ENCODE data around the gene ZNF20.

ZNF20 gene

DNA sequence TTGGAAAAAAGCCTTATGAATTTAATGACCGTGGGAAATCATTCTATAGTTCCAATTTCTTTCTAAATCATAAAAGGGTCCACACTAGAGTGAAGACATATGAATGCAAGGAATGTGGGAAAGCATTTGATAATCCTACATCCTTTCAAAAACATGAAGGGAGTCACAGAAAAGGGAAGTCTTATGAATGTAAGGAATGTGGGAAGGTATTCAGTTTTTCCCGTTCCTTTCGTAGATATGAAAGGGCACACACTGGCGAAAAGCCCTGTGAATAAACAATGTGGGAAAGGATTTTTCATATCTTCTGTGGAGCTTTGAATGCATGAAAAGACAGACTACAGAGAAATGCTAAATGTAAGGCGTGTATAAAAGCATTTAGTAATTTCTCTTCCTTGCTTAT is 27.0 kb downstream of the ZNF20 start:
- Histone ChIP-seq H3K9me2 (replicated peaks; ENCODE audit: insufficient read depth, low read length) (no peaks in the 10 kb centered on the region), H3K9me3 (replicated peaks; ENCODE audit: insufficient read depth, low read length) (no peaks in the 10 kb centered on the region), H3K27ac (ENCODE audit: low read length) (no peak overlapping the region), H3K27me3 (replicated peaks; ENCODE audit: insufficient read depth, low read length) (no peaks in the 10 kb centered on the region), H3K36me3 (replicated peaks; ENCODE audit: insufficient read depth, low read length) (no peaks in the 10 kb centered on the region; the same call in 1 of the 2 replicates), H3F3A (ENCODE audit: insufficient read depth, low read length) (no peaks in the 10 kb centered on the region), H3K79me2 (ENCODE audit: low read length) (no peaks in the 10 kb centered on the region), H2AFZ (ENCODE audit: low read length) (no peak overlapping the region), H3K9ac (ENCODE audit: low read length) (no peak overlapping the region), H3K4me1 (ENCODE audit: low read length) (no peaks in the 10 kb centered on the region), H4K20me1 (ENCODE audit: insufficient read depth, low read length) (no peaks in the 10 kb centered on the region), H3K4me2 (ENCODE audit: low read depth, low read length) (no peak overlapping the region), H3K4me3 (ENCODE audit: low read length) (no peak overlapping the region)
- no peak for DNase-seq
- TF ChIP-seq EZH2 (optimal IDR thresholded peaks at IDR 0.05; ENCODE audit: low read depth, low read length) (no peak), EZH2phosphoT487 (IDR thresholded peaks at IDR 0.05; ENCODE audit: low read length) (no peak)
- TF ChIP-seq, protein P1, sequence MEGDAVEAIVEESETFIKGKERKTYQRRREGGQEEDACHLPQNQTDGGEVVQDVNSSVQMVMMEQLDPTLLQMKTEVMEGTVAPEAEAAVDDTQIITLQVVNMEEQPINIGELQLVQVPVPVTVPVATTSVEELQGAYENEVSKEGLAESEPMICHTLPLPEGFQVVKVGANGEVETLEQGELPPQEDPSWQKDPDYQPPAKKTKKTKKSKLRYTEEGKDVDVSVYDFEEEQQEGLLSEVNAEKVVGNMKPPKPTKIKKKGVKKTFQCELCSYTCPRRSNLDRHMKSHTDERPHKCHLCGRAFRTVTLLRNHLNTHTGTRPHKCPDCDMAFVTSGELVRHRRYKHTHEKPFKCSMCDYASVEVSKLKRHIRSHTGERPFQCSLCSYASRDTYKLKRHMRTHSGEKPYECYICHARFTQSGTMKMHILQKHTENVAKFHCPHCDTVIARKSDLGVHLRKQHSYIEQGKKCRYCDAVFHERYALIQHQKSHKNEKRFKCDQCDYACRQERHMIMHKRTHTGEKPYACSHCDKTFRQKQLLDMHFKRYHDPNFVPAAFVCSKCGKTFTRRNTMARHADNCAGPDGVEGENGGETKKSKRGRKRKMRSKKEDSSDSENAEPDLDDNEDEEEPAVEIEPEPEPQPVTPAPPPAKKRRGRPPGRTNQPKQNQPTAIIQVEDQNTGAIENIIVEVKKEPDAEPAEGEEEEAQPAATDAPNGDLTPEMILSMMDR (IDR thresholded peaks at IDR 0.05; ENCODE audit: low read length), result no peak

- no peaks in the 10 kb centered on the region; the same call in 1 of the 2 replicates for H3K36me3 ChIP-seq (replicated peaks; ENCODE audit: insufficient read depth, low read length)
- DNase-seq, result no peak
- H3K4me3 ChIP-seq (ENCODE audit: low read length), result no peak overlapping the region
- H3K4me2 ChIP-seq (ENCODE audit: low read depth, low read length), result no peak overlapping the region
- no peak overlapping the region for H3K9ac ChIP-seq (ENCODE audit: low read length)
- H3F3A ChIP-seq (ENCODE audit: insufficient read depth, low read length), result no peaks in the 10 kb centered on the region
- H3K27ac ChIP-seq (ENCODE audit: low read length), result no peak overlapping the region
- TF ChIP-seq EZH2phosphoT487 (IDR thresholded peaks at IDR 0.05; ENCODE audit: low read length) (no peak), EZH2 (optimal IDR thresholded peaks at IDR 0.05; ENCODE audit: low read depth, low read length) (no peak)
- TF ChIP-seq, protein P1 (IDR thresholded peaks at IDR 0.05; ENCODE audit: low read length), result no peak
- no peaks in the 10 kb centered on the region for H4K20me1 ChIP-seq (ENCODE audit: insufficient read depth, low read length)
- no peaks in the 10 kb centered on the region for H3K4me1 ChIP-seq (ENCODE audit: low read length)
- no peaks in the 10 kb centered on the region for H3K27me3 ChIP-seq (replicated peaks; ENCODE audit: insufficient read depth, low read length)
- H3K79me2 ChIP-seq (ENCODE audit: low read length), result no peaks in the 10 kb centered on the region
- H3K9me3 ChIP-seq (replicated peaks; ENCODE audit: insufficient read depth, low read length), result no peaks in the 10 kb centered on the region
- no peaks in the 10 kb centered on the region for H3K9me2 ChIP-seq (replicated peaks; ENCODE audit: insufficient read depth, low read length)
- no peak overlapping the region for H2AFZ ChIP-seq (ENCODE audit: low read length)
Observed at GRCh38 chr19:12112701-12113100, 27.4 kb downstream of the ZNF20 start.

- Histone ChIP-seq H3K27ac (ENCODE audit: low read length) (no peak overlapping the region), H3K4me3 (ENCODE audit: low read length) (no peak overlapping the region), H3K9me3 (replicated peaks; ENCODE audit: insufficient read depth, low read length) (no peaks in the 10 kb centered on the region), H3K36me3 (replicated peaks; ENCODE audit: insufficient read depth, low read length) (no peaks in the 10 kb centered on the region; the same call in 1 of the 2 replicates), H3F3A (ENCODE audit: insufficient read depth, low read length) (no peaks in the 10 kb centered on the region), H3K4me1 (ENCODE audit: low read length) (no peaks in the 10 kb centered on the region), H3K27me3 (replicated peaks; ENCODE audit: insufficient read depth, low read length) (no peaks in the 10 kb centered on the region), H3K4me2 (ENCODE audit: low read depth, low read length) (no peak overlapping the region), H2AFZ (ENCODE audit: low read length) (no peak overlapping the region), H3K9me2 (replicated peaks; ENCODE audit: insufficient read depth, low read length) (no peaks in the 10 kb centered on the region), H3K79me2 (ENCODE audit: low read length) (no peaks in the 10 kb centered on the region), H4K20me1 (ENCODE audit: insufficient read depth, low read length) (no peaks in the 10 kb centered on the region), H3K9ac (ENCODE audit: low read length) (no peak overlapping the region)
- no peak for TF ChIP-seq EZH2phosphoT487 (IDR thresholded peaks at IDR 0.05; ENCODE audit: low read length)
- TF ChIP-seq, protein P1 (IDR thresholded peaks at IDR 0.05; ENCODE audit: low read length), result no peak
- TF ChIP-seq EZH2 (optimal IDR thresholded peaks at IDR 0.05; ENCODE audit: low read depth, low read length), result no peak
- DNase-seq, result no peak
Observed at GRCh38 chr19:12111943-12112637, 28.1 kb downstream of the ZNF20 start.

All from MM.1S (cell line).